Gastroesophageal sphincter (tissue), 3 donors: Measurements from ENCODE around the gene C10orf105.

Source experiments
- CTCF ChIP-seq, 4 experiments: fragments of 200-600 bp in 2 of 4; fragments of 450-650 bp in 2 of 4; sonication (generic) in 1 of 4; IDR thresholded peaks; one replicate each; pipeline ENCODE4 v1.5.1; 2017 to 2019; ENCODE audit warnings: antibody characterized with exemption in 4 of 4, mild to moderate bottlenecking in 2 of 4, moderate library complexity in 2 of 4
- POLR2A ChIP-seq, 2 donors: fragments of 450-650 bp; IDR thresholded peaks; one replicate each; pipeline ENCODE4 v1.6.1; 2017; ENCODE audit warnings: antibody characterized with exemption in 2 of 2, mild to moderate bottlenecking in 2 of 2, moderate library complexity in 1 of 2
- POLR2AphosphoS5 ChIP-seq: sonication (generic); formaldehyde crosslinking; IDR thresholded peaks from one replicate; pipeline ENCODE4 v1.6.1; 2017; ENCODE audit warnings: antibody characterized with exemption

DNA sequence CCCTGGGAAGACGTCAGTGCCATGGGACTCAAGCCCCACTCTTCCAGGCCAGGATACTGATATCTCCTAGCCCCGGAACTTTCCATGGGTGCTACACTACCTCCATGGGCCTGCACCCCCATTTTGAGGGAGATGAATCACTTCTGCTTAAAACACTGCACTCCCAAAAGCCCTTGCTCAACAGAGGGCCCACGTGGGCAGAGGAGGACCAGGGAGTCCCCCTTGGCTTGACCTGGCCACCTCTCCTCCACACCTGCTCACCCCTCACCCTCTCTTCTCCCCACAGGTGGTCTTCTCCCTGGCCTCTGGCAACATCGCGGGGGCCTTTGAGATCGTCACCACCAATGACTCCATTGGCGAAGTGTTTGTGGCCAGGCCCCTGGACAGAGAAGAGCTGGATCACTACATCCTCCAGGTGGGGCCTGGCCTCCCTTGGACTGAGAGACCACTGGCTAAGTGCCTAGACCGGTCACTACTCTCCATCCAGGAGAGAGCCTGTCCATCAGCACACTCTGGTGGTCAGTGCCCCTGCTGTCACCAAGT is 19.9 kb upstream of the C10orf105 start:
- TF ChIP-seq CTCF (IDR thresholded peaks at IDR 0.05), result no peak
- no peak for TF ChIP-seq POLR2AphosphoS5
- no peak for TF ChIP-seq POLR2A (IDR thresholded peaks at IDR 0.05)
